Measurements from ENCODE around the gene HLA-DRB5.

The HLA-DRB5 gene

GRCh38 chr6:32565511-32565910 lies 35.4 kb upstream of the HLA-DRB5 start:
- Histone ChIP-seq H3F3A (ENCODE audit: insufficient read depth) (no peaks in the 10 kb centered on the region), H3K4me2 (ENCODE audit: low read depth, low read length, poor library complexity, severe bottlenecking) (no peak overlapping the region), H4K20me1 (ENCODE audit: low read depth, low read length) (no peaks in the 10 kb centered on the region), H3K9ac (ENCODE audit: low read length) (no peak overlapping the region), H2AFZ (ENCODE audit: low read depth, low read length, severe bottlenecking) (no peak overlapping the region), H3K9me3 (ENCODE audit: insufficient read depth, low read length) (no peaks in the 10 kb centered on the region), H3K79me2 (ENCODE audit: insufficient read depth, low read length) (no peaks in the 10 kb centered on the region), H3K9me2 (replicated peaks; ENCODE audit: insufficient read depth, low read length) (no peaks in the 10 kb centered on the region), H3K27ac (ENCODE audit: low read depth, low read length) (no peak overlapping the region), H3K4me3 (ENCODE audit: insufficient read depth, low read length, poor library complexity, severe bottlenecking) (no peak overlapping the region), H3K27me3 (ENCODE audit: low read length) (no peaks in the 10 kb centered on the region), H3K36me3 (ENCODE audit: low read length) (no peaks in the 10 kb centered on the region)
- TF ChIP-seq CTCF (IDR thresholded peaks at IDR 0.05; ENCODE audit: insufficient read depth, low read length, poor library complexity, severe bottlenecking) (no peak), EZH2phosphoT487 (conservative IDR thresholded peaks at IDR 0.05; ENCODE audit: low read length) (no peak)

- no peak overlapping the region for H3K4me3 ChIP-seq (ENCODE audit: insufficient read depth, low read length, poor library complexity, severe bottlenecking)
Observed at GRCh38 chr6:32562940-32563339, 32.9 kb upstream of the HLA-DRB5 start.

GRCh38 chr6:32559747-32560146 lies 29.7 kb upstream of the HLA-DRB5 start:
- no peaks in the 10 kb centered on the region for H3K9me2 ChIP-seq (replicated peaks; ENCODE audit: insufficient read depth, low read length)
- no peak overlapping the region for H2AFZ ChIP-seq (ENCODE audit: low read depth, low read length, severe bottlenecking)
- H3K4me2 ChIP-seq (ENCODE audit: low read depth, low read length, poor library complexity, severe bottlenecking) = no peak overlapping the region
- H4K20me1 ChIP-seq (ENCODE audit: low read depth, low read length) = no peaks in the 10 kb centered on the region
- H3K9me3 ChIP-seq (ENCODE audit: insufficient read depth, low read length) = no peaks in the 10 kb centered on the region
- no peaks in the 10 kb centered on the region for H3F3A ChIP-seq (ENCODE audit: insufficient read depth)
- no peak overlapping the region for H3K4me3 ChIP-seq (ENCODE audit: insufficient read depth, low read length, poor library complexity, severe bottlenecking)
- no peak for TF ChIP-seq EZH2phosphoT487 (conservative IDR thresholded peaks at IDR 0.05; ENCODE audit: low read length)
- H3K36me3 ChIP-seq (ENCODE audit: low read length) = no peaks in the 10 kb centered on the region
- H3K27ac ChIP-seq (ENCODE audit: low read depth, low read length) = no peak overlapping the region
- no peak overlapping the region for H3K9ac ChIP-seq (ENCODE audit: low read length)
- H3K79me2 ChIP-seq (ENCODE audit: insufficient read depth, low read length) = no peaks in the 10 kb centered on the region
- H3K27me3 ChIP-seq (ENCODE audit: low read length) = no peaks in the 10 kb centered on the region

More at GRCh38 chr6:32562940-32563339, 32.9 kb upstream of the HLA-DRB5 start:
- Histone ChIP-seq H3F3A (ENCODE audit: insufficient read depth) (no peaks in the 10 kb centered on the region), H3K4me2 (ENCODE audit: low read depth, low read length, poor library complexity, severe bottlenecking) (no peak overlapping the region), H3K9me2 (replicated peaks; ENCODE audit: insufficient read depth, low read length) (no peaks in the 10 kb centered on the region), H3K9ac (ENCODE audit: low read length) (no peak overlapping the region), H3K27ac (ENCODE audit: low read depth, low read length) (no peak overlapping the region), H3K36me3 (ENCODE audit: low read length) (no peaks in the 10 kb centered on the region), H3K9me3 (ENCODE audit: insufficient read depth, low read length) (no peaks in the 10 kb centered on the region), H4K20me1 (ENCODE audit: low read depth, low read length) (no peaks in the 10 kb centered on the region), H3K27me3 (ENCODE audit: low read length) (no peaks in the 10 kb centered on the region), H3K79me2 (ENCODE audit: insufficient read depth, low read length) (no peaks in the 10 kb centered on the region), H2AFZ (ENCODE audit: low read depth, low read length, severe bottlenecking) (no peak overlapping the region)
- no peak for TF ChIP-seq CTCF (IDR thresholded peaks at IDR 0.05; ENCODE audit: insufficient read depth, low read length, poor library complexity, severe bottlenecking)
- TF ChIP-seq EZH2phosphoT487 (conservative IDR thresholded peaks at IDR 0.05; ENCODE audit: low read length) = no peak

- Histone ChIP-seq H3K79me2 (ENCODE audit: insufficient read depth, low read length) (no peaks in the 10 kb centered on the region), H2AFZ (ENCODE audit: low read depth, low read length, severe bottlenecking) (no peak overlapping the region), H3K36me3 (ENCODE audit: low read length) (no peaks in the 10 kb centered on the region), H3K4me3 (ENCODE audit: insufficient read depth, low read length, poor library complexity, severe bottlenecking) (no peak overlapping the region), H3F3A (ENCODE audit: insufficient read depth) (no peaks in the 10 kb centered on the region), H3K9me3 (ENCODE audit: insufficient read depth, low read length) (no peaks in the 10 kb centered on the region), H3K4me2 (ENCODE audit: low read depth, low read length, poor library complexity, severe bottlenecking) (no peak overlapping the region), H3K27me3 (ENCODE audit: low read length) (no peaks in the 10 kb centered on the region), H4K20me1 (ENCODE audit: low read depth, low read length) (no peaks in the 10 kb centered on the region), H3K9me2 (replicated peaks; ENCODE audit: insufficient read depth, low read length) (no peaks in the 10 kb centered on the region), H3K9ac (ENCODE audit: low read length) (no peak overlapping the region), H3K27ac (ENCODE audit: low read depth, low read length) (no peak overlapping the region)
- no peak for TF ChIP-seq EZH2phosphoT487 (conservative IDR thresholded peaks at IDR 0.05; ENCODE audit: low read length)
- no peak for TF ChIP-seq CTCF (IDR thresholded peaks at IDR 0.05; ENCODE audit: insufficient read depth, low read length, poor library complexity, severe bottlenecking)
Observed at GRCh38 chr6:32558426-32559057, 28.5 kb upstream of the HLA-DRB5 start.
